Measurements from ENCODE around the gene GNA15. TPM values are rescaled to one million over a fixed set of nuclear protein-coding genes. Genes with fewer than 3 reads are reported as not detected.
A peak's percentile ranks its signal among the peaks of the same experiment; 100 is the strongest.

The GNA15 gene
- total RNA-seq, 4 donors from 2014 or later = 72.7 to 186 (median 132) TPM

DNA sequence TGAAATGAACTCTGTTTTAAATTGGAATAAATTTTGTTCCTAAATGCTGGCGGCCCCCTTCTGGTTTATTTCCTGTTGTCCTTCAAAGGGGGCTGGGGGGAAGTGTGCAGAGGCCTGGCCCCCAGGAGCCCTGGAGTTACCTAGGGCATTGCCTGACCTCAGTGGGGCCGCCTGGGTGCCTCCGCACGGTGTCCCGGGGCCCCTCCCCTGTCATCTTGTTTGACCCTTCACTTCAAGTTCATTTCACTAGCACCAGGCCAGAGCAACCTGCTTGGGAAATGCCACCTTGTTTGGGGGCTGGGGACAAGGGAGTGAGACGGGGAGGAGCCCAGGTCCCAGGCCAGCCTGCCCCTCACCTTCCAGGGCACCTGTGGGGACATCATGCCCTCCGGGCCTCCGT lies 11.9 kb upstream of the GNA15 start:
- intact Hi-C loops (cut with DNase I) = no loop called here
- WGBS, 2 donors = 46 to 58% methylated on average over 5 of the region's 8 CpGs
- Histone ChIP-seq H3K27me3 (no peaks in the 10 kb centered on the region), H3K9me3 (no peaks in the 10 kb centered on the region), H3K4me3 (no peak overlapping the region), H3K27ac (no peak overlapping the region), H3K36me3 (peaks cover 0 to 68% (median 13%) of the 10 kb centered on the region in 3 donors), H3K4me1 (no peaks in the 10 kb centered on the region)
- TF ChIP-seq CTCF (IDR thresholded peaks at IDR 0.05) (no peak), POLR2A (IDR thresholded peaks at IDR 0.05) (no peak)
- DNase-seq = no peak

GRCh38 chr19:3124630-3125029 lies 11.2 kb upstream of the GNA15 start:
- TF ChIP-seq CTCF (IDR thresholded peaks at IDR 0.05) (no peak), POLR2A (IDR thresholded peaks at IDR 0.05) (no peak)
- Histone ChIP-seq H3K36me3 (peaks cover 0 to 61% (median 12%) of the 10 kb centered on the region in 3 donors), H3K27ac (no peak overlapping the region), H3K27me3 (no peaks in the 10 kb centered on the region), H3K9me3 (no peaks in the 10 kb centered on the region), H3K4me1 (peaks cover 0 to 6% (median 0%) of the 10 kb centered on the region in 3 donors), H3K4me3 (no peak overlapping the region)
- 59 to 65% methylated on average over 15 to 16 of the region's 16 CpGs for WGBS, 2 donors
- no peak for DNase-seq
- intact Hi-C loops (cut with DNase I) = no loop called here

- H3K36me3 ChIP-seq = peaks cover 0 to 47% (median 0%) of the 10 kb centered on the region in 3 donors
- peaks cover 0 to 8% (median 0%) of the 10 kb centered on the region in 3 donors for H3K4me1 ChIP-seq
- no peaks in the 10 kb centered on the region for H3K9me3 ChIP-seq
- TF ChIP-seq CTCF (IDR thresholded peaks at IDR 0.05) (peak; percentile 51 to 77 (median 58)), POLR2A (IDR thresholded peaks at IDR 0.05) (no peak)
- intact Hi-C loops (cut with DNase I) = no loop called here
- H3K27ac ChIP-seq = no peak overlapping the region
- 23 to 29% methylated on average over 6 to 7 of the region's 14 CpGs for WGBS, 2 donors
- no peaks in the 10 kb centered on the region for H3K27me3 ChIP-seq
- no peak overlapping the region for H3K4me3 ChIP-seq
- DNase-seq = no peak
These were observed 9.8 kb upstream of the GNA15 start for GRCh38 chr19:3125900-3126524.

DNA sequence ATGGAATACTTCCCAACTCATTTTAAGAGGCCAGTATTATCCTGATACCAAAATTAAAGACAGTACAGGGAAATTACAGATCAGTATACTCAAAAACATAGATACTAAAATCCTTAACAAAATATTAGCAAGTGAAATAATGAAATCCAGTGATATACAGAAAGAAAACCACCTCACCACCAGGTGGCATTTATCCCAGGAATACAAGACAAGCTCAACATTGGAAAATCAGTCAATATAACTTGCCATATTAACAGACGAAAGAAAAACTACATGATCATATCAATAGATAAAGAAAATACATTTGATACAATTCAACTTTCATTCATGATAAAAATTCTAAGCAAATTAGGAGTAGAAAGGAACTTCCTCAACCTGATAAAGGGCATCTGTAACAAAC lies 6.7 kb upstream of the GNA15 start:
- intact Hi-C loops (cut with DNase I) = no loop called here
- H3K27me3 ChIP-seq = no peaks in the 10 kb centered on the region
- peaks cover 0 to 16% (median 0%) of the 10 kb centered on the region in 3 donors for H3K36me3 ChIP-seq
- no peak for DNase-seq
- TF ChIP-seq POLR2A (IDR thresholded peaks at IDR 0.05) (no peak), CTCF (IDR thresholded peaks at IDR 0.05) (peak in 5 of 6 experiments; percentile 36 to 68 (median 50))
- peaks cover 0 to 23% (median 5%) of the 10 kb centered on the region in 3 donors for H3K4me1 ChIP-seq
- H3K27ac ChIP-seq = peak overlapping the region in 1 of 4 donors; percentile 13
- H3K9me3 ChIP-seq = no peaks in the 10 kb centered on the region
- H3K4me3 ChIP-seq = no peak overlapping the region
- WGBS, 2 donors = 10 to 13% methylated on average over 1 of the region's 1 CpG

DNA sequence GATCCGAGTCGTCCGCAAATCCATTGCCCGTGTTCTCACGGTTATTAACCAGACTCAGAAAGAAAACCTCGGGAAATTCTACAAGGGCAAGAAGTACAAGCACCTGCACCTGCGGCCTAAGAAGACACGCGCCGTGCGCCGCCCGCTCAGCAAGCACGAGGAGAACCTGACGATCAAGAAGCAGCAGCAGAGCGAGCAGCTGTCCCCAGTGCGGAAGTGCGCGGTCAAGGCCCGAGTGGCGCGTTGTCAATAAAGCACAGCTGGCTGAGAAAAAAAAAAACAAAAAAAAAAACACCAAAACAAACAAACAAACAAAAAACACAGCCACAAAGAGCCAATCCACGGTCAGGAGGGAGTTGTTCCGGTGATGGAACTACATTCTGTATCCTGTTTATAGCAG lies 4.7 kb upstream of the GNA15 start:
- 91 to 94% methylated on average over 24 of the region's 24 CpGs for WGBS, 2 donors
- intact Hi-C loops (cut with DNase I) = no loop called here
- peaks cover 0 to 9% (median 0%) of the 10 kb centered on the region in 3 donors for H3K36me3 ChIP-seq

More for the DNA sequence above, 4.7 kb upstream of the GNA15 start:
- Histone ChIP-seq H3K4me1 (peaks cover 0 to 35% (median 5%) of the 10 kb centered on the region in 3 donors), H3K9me3 (no peaks in the 10 kb centered on the region), H3K4me3 (no peak overlapping the region), H3K27ac (no peak overlapping the region), H3K27me3 (peaks cover 0 to 3% (median 0%) of the 10 kb centered on the region in 4 donors)
- no peak for DNase-seq
- no peak for TF ChIP-seq CTCF (IDR thresholded peaks at IDR 0.05)
- TF ChIP-seq POLR2A (IDR thresholded peaks at IDR 0.05) = no peak

Measured in esophagus squamous epithelium (tissue), 5 donors.